ENCODE measurements around the gene SRGAP1.

The SRGAP1 gene

GRCh38 chr12:63945777-63946176, 101.3 kb downstream of the SRGAP1 start:
- Histone ChIP-seq H3K27me3 (ENCODE audit: insufficient read depth, low read length) (no peaks in the 10 kb centered on the region), H4K91ac (ENCODE audit: low read depth, low read length) (no peak overlapping the region), H2BK12ac (ENCODE audit: low read length) (no peak overlapping the region), H2AFZ (ENCODE audit: insufficient read depth, low read length, poor library complexity) (no peak overlapping the region), H4K8ac (ENCODE audit: low read depth, low read length) (no peak overlapping the region), H3K14ac (ENCODE audit: low read length) (no peak overlapping the region), H3K4me1 (ENCODE audit: control insufficient read depth in 1 of 2, insufficient read depth in 2 of 2, low read length in 2 of 2) (no peaks in the 10 kb centered on the region), H3K4me2 (ENCODE audit: low read length) (no peak overlapping the region), H3K9ac (ENCODE audit: low read length) (no peak overlapping the region), H3K4ac (ENCODE audit: low read depth, low read length) (no peak overlapping the region), H3K18ac (ENCODE audit: low read length) (no peak overlapping the region), H2BK5ac (ENCODE audit: low read depth, low read length, poor library complexity) (no peak overlapping the region), H3K79me1 (ENCODE audit: low read length) (no peaks in the 10 kb centered on the region), H4K12ac (ENCODE audit: low read depth, low read length) (no peak overlapping the region), H3K36me3 (ENCODE audit: control insufficient read depth in 1 of 2, insufficient read depth in 2 of 2, low read length in 2 of 2) (no peaks in the 10 kb centered on the region), H3K27ac (ENCODE audit: low read depth, low read length) (no peak overlapping the region), H3K9me3 (ENCODE audit: insufficient read depth, low read depth, low read length) (no peaks in the 10 kb centered on the region), H2BK120ac (ENCODE audit: insufficient read depth, low read length, poor library complexity) (no peak overlapping the region), H3K79me2 (ENCODE audit: control insufficient read depth, insufficient read depth, low read length, poor library complexity) (no peaks in the 10 kb centered on the region), H3K23ac (ENCODE audit: low read length) (no peak overlapping the region), H2AK5ac (ENCODE audit: low read length) (no peak overlapping the region), H3K4me3 (ENCODE audit: low read depth, low read length) (no peak overlapping the region)
- no peak for DNase-seq

DNA sequence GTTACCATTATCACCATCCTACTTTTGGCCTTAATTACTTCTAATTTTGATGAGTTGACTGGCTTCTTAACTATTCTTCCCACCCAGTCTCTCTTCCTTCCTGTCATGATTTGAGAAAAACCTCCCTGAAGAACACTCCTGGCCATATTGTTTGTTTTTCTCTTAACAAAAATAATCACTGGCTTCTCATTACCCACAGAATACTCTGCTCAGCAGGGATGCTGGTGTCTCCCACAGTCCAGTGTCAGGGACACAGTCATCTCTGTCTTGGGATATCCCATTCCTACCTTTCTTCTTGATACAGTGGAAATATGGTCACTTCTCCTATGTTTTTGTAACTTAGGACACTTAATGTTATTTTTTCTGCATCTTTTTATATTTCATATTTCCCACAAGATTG, 103.7 kb downstream of the SRGAP1 start:
- Histone ChIP-seq H3K23ac (ENCODE audit: low read length) (no peak overlapping the region), H3K4ac (ENCODE audit: low read depth, low read length) (no peak overlapping the region), H4K12ac (ENCODE audit: low read depth, low read length) (no peak overlapping the region), H2AFZ (ENCODE audit: insufficient read depth, low read length, poor library complexity) (no peak overlapping the region), H2AK5ac (ENCODE audit: low read length) (no peak overlapping the region), H3K4me1 (ENCODE audit: control insufficient read depth in 1 of 2, insufficient read depth in 2 of 2, low read length in 2 of 2) (no peaks in the 10 kb centered on the region), H4K91ac (ENCODE audit: low read depth, low read length) (no peak overlapping the region), H3K4me2 (ENCODE audit: low read length) (no peak overlapping the region), H3K79me1 (ENCODE audit: low read length) (no peaks in the 10 kb centered on the region), H3K9me3 (ENCODE audit: insufficient read depth, low read depth, low read length) (no peaks in the 10 kb centered on the region), H3K36me3 (ENCODE audit: control insufficient read depth in 1 of 2, insufficient read depth in 2 of 2, low read length in 2 of 2) (no peaks in the 10 kb centered on the region), H4K8ac (ENCODE audit: low read depth, low read length) (no peak overlapping the region), H2BK120ac (ENCODE audit: insufficient read depth, low read length, poor library complexity) (no peak overlapping the region), H3K9ac (ENCODE audit: low read length) (no peak overlapping the region), H3K27ac (ENCODE audit: low read depth, low read length) (no peak overlapping the region), H2BK12ac (ENCODE audit: low read length) (no peak overlapping the region), H3K18ac (ENCODE audit: low read length) (no peak overlapping the region), H3K27me3 (ENCODE audit: insufficient read depth, low read length) (no peaks in the 10 kb centered on the region), H3K4me3 (ENCODE audit: low read depth, low read length) (no peak overlapping the region), H2BK5ac (ENCODE audit: low read depth, low read length, poor library complexity) (no peak overlapping the region), H3K14ac (ENCODE audit: low read length) (no peak overlapping the region), H3K79me2 (ENCODE audit: control insufficient read depth, insufficient read depth, low read length, poor library complexity) (no peaks in the 10 kb centered on the region)
- DNase-seq, result no peak

DNA sequence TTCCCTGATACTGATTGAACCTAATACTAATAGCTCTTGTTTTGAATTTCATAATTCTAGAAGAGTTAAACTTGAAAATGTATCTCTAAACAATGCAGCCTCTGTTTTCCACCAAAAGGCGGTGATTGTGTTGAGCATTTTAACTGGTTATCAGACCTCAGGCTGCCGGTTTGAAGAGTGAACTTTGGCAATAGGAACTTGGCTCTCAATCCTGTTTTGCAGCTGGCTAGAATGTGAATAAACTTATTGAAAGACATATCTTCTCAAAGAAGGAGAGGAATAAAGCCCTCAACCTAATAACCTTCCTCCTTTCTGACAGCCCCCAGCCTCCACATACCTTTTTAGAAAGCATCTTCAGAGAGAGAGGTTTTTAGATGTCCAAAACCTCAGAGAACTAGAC, 105.4 kb downstream of the SRGAP1 start:
- Histone ChIP-seq H3K36me3 (ENCODE audit: control insufficient read depth in 1 of 2, insufficient read depth in 2 of 2, low read length in 2 of 2) (no peaks in the 10 kb centered on the region), H3K4me2 (ENCODE audit: low read length) (no peak overlapping the region), H3K27ac (ENCODE audit: low read depth, low read length) (no peak overlapping the region), H3K4ac (ENCODE audit: low read depth, low read length) (no peak overlapping the region), H3K23ac (ENCODE audit: low read length) (no peak overlapping the region), H3K4me1 (ENCODE audit: control insufficient read depth in 1 of 2, insufficient read depth in 2 of 2, low read length in 2 of 2) (no peaks in the 10 kb centered on the region), H3K79me1 (ENCODE audit: low read length) (no peaks in the 10 kb centered on the region), H2BK5ac (ENCODE audit: low read depth, low read length, poor library complexity) (no peak overlapping the region), H2BK120ac (ENCODE audit: insufficient read depth, low read length, poor library complexity) (no peak overlapping the region), H2AFZ (ENCODE audit: insufficient read depth, low read length, poor library complexity) (no peak overlapping the region), H3K9me3 (ENCODE audit: insufficient read depth, low read depth, low read length) (no peaks in the 10 kb centered on the region), H3K9ac (ENCODE audit: low read length) (no peak overlapping the region), H3K18ac (ENCODE audit: low read length) (no peak overlapping the region), H3K4me3 (ENCODE audit: low read depth, low read length) (no peak overlapping the region), H4K91ac (ENCODE audit: low read depth, low read length) (no peak overlapping the region), H3K79me2 (ENCODE audit: control insufficient read depth, insufficient read depth, low read length, poor library complexity) (no peaks in the 10 kb centered on the region), H4K12ac (ENCODE audit: low read depth, low read length) (no peak overlapping the region), H4K8ac (ENCODE audit: low read depth, low read length) (no peak overlapping the region), H2BK12ac (ENCODE audit: low read length) (no peak overlapping the region), H3K14ac (ENCODE audit: low read length) (no peak overlapping the region), H2AK5ac (ENCODE audit: low read length) (no peak overlapping the region), H3K27me3 (ENCODE audit: insufficient read depth, low read length) (no peaks in the 10 kb centered on the region)
- DNase-seq, result no peak
- WGBS (ENCODE audit: extremely low coverage, insufficient coverage, insufficient read length), result no CpG with 5 or more reads among the region's 2 CpGs

- Histone ChIP-seq H3K4me3 (ENCODE audit: low read depth, low read length) (no peak overlapping the region), H3K14ac (ENCODE audit: low read length) (no peak overlapping the region), H3K9me3 (ENCODE audit: insufficient read depth, low read depth, low read length) (peaks cover 2% of the 10 kb centered on the region), H3K79me1 (ENCODE audit: low read length) (no peaks in the 10 kb centered on the region), H3K4me2 (ENCODE audit: low read length) (no peak overlapping the region), H4K8ac (ENCODE audit: low read depth, low read length) (no peak overlapping the region), H3K4ac (ENCODE audit: low read depth, low read length) (no peak overlapping the region), H2BK5ac (ENCODE audit: low read depth, low read length, poor library complexity) (no peak overlapping the region), H2BK12ac (ENCODE audit: low read length) (no peak overlapping the region), H2AFZ (ENCODE audit: insufficient read depth, low read length, poor library complexity) (no peak overlapping the region), H3K4me1 (ENCODE audit: control insufficient read depth in 1 of 2, insufficient read depth in 2 of 2, low read length in 2 of 2) (no peaks in the 10 kb centered on the region), H3K9ac (ENCODE audit: low read length) (no peak overlapping the region), H3K18ac (ENCODE audit: low read length) (no peak overlapping the region), H2AK5ac (ENCODE audit: low read length) (no peak overlapping the region), H3K36me3 (ENCODE audit: control insufficient read depth in 1 of 2, insufficient read depth in 2 of 2, low read length in 2 of 2) (no peaks in the 10 kb centered on the region), H3K79me2 (ENCODE audit: control insufficient read depth, insufficient read depth, low read length, poor library complexity) (no peaks in the 10 kb centered on the region), H3K27me3 (ENCODE audit: insufficient read depth, low read length) (no peaks in the 10 kb centered on the region), H4K91ac (ENCODE audit: low read depth, low read length) (no peak overlapping the region), H3K23ac (ENCODE audit: low read length) (no peak overlapping the region), H4K12ac (ENCODE audit: low read depth, low read length) (no peak overlapping the region), H2BK120ac (ENCODE audit: insufficient read depth, low read length, poor library complexity) (no peak overlapping the region), H3K27ac (ENCODE audit: low read depth, low read length) (no peak overlapping the region)
- WGBS (ENCODE audit: extremely low coverage, insufficient coverage, insufficient read length), result no CpG with 5 or more reads among the region's 1 CpG
- no peak for DNase-seq
Observed at GRCh38 chr12:63952995-63953394, 108.5 kb downstream of the SRGAP1 start.
